Mucosa of descending colon (tissue), 3 donors: ENCODE data around the gene SLC25A36. TPM values are rescaled to one million over a fixed set of nuclear protein-coding genes. Genes with fewer than 3 reads are reported as not detected.
"Not testable (repeated sequence)": the region's sequence is repeated elsewhere in the genome, so short reads cannot be mapped to it uniquely, and the experiment has no call there.

Experiments used
- ATAC-seq: fragments of 200-7000 bp; cut with Tn5 transposase; one replicate; pipeline ENCODE4 v1.9.1; 2020; ENCODE audit warnings: mild to moderate bottlenecking, moderate library complexity
- DNase-seq, 3 donors: peaks; one replicate each; pipeline ENCODE4 v3.0.0-alpha.2; 2020
- H3K36me3 ChIP-seq: fragments of 200-600 bp; one replicate; pipeline ENCODE4 v1.8.0; 2021; ENCODE audit warnings: low read depth, mild to moderate bottlenecking
- H3K4me1 ChIP-seq: fragments of 200-600 bp; one replicate; pipeline ENCODE4 v1.8.0; 2021; ENCODE audit warnings: low read depth, mild to moderate bottlenecking
- H3K4me3 ChIP-seq: fragments of 200-600 bp; one replicate; pipeline ENCODE4 v1.8.0; 2021; ENCODE audit warnings: mild to moderate bottlenecking
- H3K9me3 ChIP-seq: fragments of 200-600 bp; one replicate; pipeline ENCODE4 v1.8.0; 2021; ENCODE audit warnings: mild to moderate bottlenecking
- CTCF ChIP-seq: fragments of 200-600 bp; IDR thresholded peaks from one replicate; pipeline ENCODE4 v1.8.0; 2022; ENCODE audit warnings: antibody characterized with exemption, mild to moderate bottlenecking
- intact Hi-C, 2 donors: fragments of 100-400 bp; cut with DNase I in 1 of 2; cut with micrococcal nuclease in 1 of 2; formaldehyde crosslinking; loops; one replicate each; pipeline versions ENCODE4 v1.11.0 to v1.11.1; 2022; cut with DNase I, micrococcal nuclease
- total RNA-seq, 3 donors: library from RNA; stranded (reverse); fragmentation: NEBNext Ultra II Directional in 2 of 3; extraction: Animal tissue kit (Norgen Biotek cat#: 25700) in 2 of 3; gene quantifications; one replicate each; pipeline versions ENCODE4 v1.2.1 to v1.2.4, GENCODE V29; 2021 to 2023
- donor health status: DM: no; HTN: no; CAD: no; lungs with moderate emphysema.
- donor health status: DM: no; HTN: no; CAD: no.
- donor health status: DM: no; HTN: yes; CAD: no.

The SLC25A36 gene
- total RNA-seq, 3 donors from 2014 or later: 38.3 to 53.7 (median 47.5) TPM

DNA sequence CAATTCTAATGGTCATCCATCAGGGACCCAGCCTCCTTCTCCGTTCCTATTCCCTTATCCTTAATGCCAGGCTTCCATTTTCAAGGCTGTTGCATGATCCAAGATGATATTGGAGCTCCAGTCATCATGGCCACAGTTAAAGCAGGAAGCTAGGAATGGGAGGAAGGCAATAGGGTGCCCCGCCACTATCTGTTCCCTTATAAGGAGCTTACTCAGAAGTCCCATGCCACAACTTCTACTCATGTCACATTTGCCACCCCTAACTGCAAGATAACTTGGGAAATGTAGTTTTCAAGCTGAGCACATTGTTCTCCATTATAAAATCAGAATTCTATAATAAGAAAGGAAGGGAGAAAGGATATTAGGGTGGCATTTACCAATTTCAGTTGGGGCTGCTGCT lies 70.9 kb downstream of the SLC25A36 start:
- ATAC-seq: no peak

DNA sequence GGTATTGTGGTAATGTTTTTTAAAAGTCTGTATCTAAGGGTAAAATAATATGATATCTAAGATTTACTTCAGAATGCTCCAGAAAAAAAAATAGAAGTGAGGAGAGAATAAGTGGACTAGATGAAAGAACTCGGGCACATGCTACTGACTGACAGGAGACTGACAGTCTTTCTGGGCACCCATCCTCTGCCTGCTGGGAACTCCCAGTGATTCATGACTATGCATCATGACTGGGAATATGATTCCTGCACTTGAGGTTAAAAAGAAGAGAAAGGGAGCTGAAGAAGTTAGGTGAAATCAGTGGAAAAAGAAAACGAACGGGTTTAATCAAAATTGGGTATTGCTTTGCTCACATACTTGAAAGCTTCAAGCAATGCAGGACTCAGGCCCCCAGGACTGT lies 73.8 kb downstream of the SLC25A36 start:
- no peaks in the 10 kb centered on the region for H3K36me3 ChIP-seq
- no peaks in the 10 kb centered on the region for H3K9me3 ChIP-seq
- TF ChIP-seq CTCF: no peak
- intact Hi-C loops: loop anchor here (10.0 kb wide), 1 partner anchor 179 kb away; no protein-coding TSS in a partner anchor
- H3K4me1 ChIP-seq: no peaks in the 10 kb centered on the region
- no peak for ATAC-seq
- DNase-seq: no peak
- no peak overlapping the region for H3K4me3 ChIP-seq

More for the DNA sequence above, 70.9 kb downstream of the SLC25A36 start:
- H3K4me1 ChIP-seq: no peaks in the 10 kb centered on the region
- intact Hi-C loops: loop anchor here (5.0 to 10.0 kb wide), 2 partner anchors 95 to 182 kb away; no protein-coding TSS in a partner anchor
- no peaks in the 10 kb centered on the region for H3K36me3 ChIP-seq
- DNase-seq: no peak
- H3K9me3 ChIP-seq: no peaks in the 10 kb centered on the region
- H3K4me3 ChIP-seq: no peak overlapping the region
- no peak for TF ChIP-seq CTCF

DNA sequence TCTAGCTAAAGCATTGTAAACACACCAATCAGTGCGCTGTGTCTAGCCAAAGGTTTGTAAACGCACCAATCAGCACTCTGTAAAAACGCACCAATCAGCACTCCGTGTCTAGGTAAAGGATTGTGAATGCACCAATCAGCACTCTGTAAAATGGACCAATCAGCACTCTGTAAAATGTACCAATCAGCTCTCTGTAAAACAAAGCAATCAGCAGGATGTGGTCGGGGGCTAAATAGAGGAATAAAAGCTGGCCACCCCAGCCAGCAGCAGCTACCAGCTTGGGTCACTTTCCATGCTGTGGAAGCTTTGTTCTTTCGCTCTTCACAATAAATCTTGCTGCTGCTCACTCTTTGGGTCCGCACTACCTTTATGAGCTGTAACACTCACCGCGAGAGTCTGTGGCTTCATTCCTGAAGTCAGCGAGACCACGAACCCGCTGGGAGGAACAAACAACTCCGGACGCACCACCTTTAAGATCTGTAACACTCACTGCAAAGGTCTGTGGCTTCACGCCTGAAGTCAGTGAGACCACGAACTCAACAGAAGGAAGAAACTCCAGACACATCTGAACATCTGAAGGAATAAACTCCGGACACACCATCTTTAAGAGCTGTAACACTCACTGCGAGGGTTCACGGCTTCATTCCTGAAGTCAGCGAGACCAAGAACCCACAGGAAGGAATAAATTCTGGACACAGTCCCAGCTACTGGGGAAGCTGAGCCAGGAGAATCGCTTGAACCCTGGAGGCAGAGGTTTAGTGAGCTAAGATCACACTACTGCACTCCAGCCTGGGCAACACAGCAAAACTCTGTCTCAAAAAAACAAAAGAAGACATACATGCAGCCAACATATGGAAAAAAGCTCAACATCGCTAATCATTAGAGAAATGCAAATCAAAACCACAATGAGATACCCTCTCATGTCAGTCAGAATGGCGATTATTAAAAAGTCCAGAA lies 76.0 kb downstream of the SLC25A36 start:
- not testable (repeated sequence) for ATAC-seq

DNA sequence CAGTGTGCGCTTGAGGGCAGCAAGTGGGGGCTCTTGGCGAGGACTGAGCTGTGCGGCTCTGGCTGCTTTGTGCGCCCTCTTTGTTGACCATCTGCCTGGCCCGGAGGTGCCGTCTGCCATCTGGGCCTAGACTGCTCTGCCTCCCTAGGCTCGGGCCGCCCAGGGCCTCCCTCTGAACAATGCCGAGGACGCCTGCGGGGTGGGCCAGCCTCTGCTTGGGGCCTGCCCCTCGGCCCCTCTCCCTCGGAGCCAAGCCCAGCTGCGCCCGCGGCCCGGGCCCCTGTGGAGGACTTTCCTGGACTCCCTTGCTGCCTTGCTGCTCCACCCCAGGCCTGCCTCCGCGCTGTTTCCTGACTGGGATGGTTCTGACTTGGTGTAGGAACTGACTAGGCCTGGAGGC lies 77.6 kb downstream of the SLC25A36 start:
- no peak for ATAC-seq
- intact Hi-C loops: loop anchor here (10.0 kb wide), 1 partner anchor 176 kb away; no protein-coding TSS in a partner anchor
- no peak overlapping the region for H3K4me3 ChIP-seq
- H3K36me3 ChIP-seq: no peaks in the 10 kb centered on the region
- no peaks in the 10 kb centered on the region for H3K4me1 ChIP-seq
- DNase-seq: no peak
- no peak for TF ChIP-seq CTCF
- H3K9me3 ChIP-seq: no peaks in the 10 kb centered on the region

More for the DNA sequence above, 76.0 kb downstream of the SLC25A36 start:
- H3K9me3 ChIP-seq, H3K4me1 ChIP-seq, H3K36me3 ChIP-seq, H3K4me3 ChIP-seq, DNase-seq: not testable (repeated sequence)
- intact Hi-C loops: loop anchor here (10.0 kb wide), 1 partner anchor 177 kb away; no protein-coding TSS in a partner anchor

GRCh38 chr3:141020143-141020830 lies 78.7 kb downstream of the SLC25A36 start:
- ATAC-seq: no peak
- DNase-seq: no peak
- H3K9me3 ChIP-seq: no peaks in the 10 kb centered on the region
- no peaks in the 10 kb centered on the region for H3K4me1 ChIP-seq
- H3K36me3 ChIP-seq: no peaks in the 10 kb centered on the region
- intact Hi-C loops: no loop called here
- no peak overlapping the region for H3K4me3 ChIP-seq
- no peak for TF ChIP-seq CTCF

DNA sequence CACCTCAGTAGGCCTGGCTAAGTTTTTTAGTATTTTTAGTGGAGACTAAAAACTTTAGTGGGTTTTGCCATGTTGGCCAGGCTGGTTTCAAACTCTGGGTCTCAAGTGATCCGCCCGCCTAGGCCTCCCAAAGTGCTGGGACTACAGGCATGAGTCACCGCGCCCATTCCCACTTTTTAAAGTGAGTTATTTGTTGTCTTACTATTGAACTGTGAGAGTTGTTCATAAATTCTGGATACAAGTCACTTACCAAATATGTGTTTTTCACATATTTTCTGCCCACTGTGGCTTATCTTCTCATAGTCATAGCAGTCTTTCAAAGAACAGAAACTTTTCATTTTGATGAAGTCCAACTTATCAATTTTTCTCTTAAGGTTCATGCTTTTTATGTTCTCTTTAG lies 79.6 kb downstream of the SLC25A36 start:
- H3K4me1 ChIP-seq: no peaks in the 10 kb centered on the region
- intact Hi-C loops: no loop called here
- no peaks in the 10 kb centered on the region for H3K36me3 ChIP-seq
- TF ChIP-seq CTCF: no peak
- no peak for DNase-seq
- no peak for ATAC-seq
- no peak overlapping the region for H3K4me3 ChIP-seq
- no peaks in the 10 kb centered on the region for H3K9me3 ChIP-seq
